ENCODE data around the gene STIM1.

Gene STIM1

DNA sequence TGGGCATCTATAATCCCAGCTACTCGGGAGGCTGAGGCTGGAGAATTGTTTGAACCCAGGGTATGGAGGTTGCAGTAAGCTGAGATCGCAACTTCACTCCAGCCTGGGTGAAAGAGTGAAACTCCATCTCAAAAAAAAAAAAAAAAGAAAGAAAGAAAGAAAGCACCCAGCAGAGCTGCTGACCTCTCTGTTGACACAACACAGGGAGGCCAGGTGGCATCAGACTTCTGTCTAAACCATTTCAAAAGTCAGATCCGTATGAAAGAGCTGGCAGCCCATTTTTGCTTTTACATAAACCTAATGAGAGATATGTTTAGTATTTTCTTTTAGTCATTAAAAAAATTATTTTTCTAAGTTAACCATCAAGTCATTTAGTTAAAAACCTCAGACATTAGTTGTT lies 174.7 kb downstream of the STIM1 start:
- TF ChIP-seq EZH2 (IDR thresholded peaks at IDR 0.05; ENCODE audit: borderline replicate concordance, low read length) = no peak
- TF ChIP-seq, protein P1, sequence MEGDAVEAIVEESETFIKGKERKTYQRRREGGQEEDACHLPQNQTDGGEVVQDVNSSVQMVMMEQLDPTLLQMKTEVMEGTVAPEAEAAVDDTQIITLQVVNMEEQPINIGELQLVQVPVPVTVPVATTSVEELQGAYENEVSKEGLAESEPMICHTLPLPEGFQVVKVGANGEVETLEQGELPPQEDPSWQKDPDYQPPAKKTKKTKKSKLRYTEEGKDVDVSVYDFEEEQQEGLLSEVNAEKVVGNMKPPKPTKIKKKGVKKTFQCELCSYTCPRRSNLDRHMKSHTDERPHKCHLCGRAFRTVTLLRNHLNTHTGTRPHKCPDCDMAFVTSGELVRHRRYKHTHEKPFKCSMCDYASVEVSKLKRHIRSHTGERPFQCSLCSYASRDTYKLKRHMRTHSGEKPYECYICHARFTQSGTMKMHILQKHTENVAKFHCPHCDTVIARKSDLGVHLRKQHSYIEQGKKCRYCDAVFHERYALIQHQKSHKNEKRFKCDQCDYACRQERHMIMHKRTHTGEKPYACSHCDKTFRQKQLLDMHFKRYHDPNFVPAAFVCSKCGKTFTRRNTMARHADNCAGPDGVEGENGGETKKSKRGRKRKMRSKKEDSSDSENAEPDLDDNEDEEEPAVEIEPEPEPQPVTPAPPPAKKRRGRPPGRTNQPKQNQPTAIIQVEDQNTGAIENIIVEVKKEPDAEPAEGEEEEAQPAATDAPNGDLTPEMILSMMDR (IDR thresholded peaks at IDR 0.05; ENCODE audit: low read length) = no peak
- Histone ChIP-seq H3K4me2 (ENCODE audit: low read length) (no peak overlapping the region), H3K9me3 (ENCODE audit: low read length) (no peaks in the 10 kb centered on the region), H2AFZ (ENCODE audit: low read length) (no peak overlapping the region), H3K9me2 (ENCODE audit: low read depth, low read length) (no peaks in the 10 kb centered on the region), H3K36me3 (ENCODE audit: insufficient read depth, low read length) (peaks cover 9% of the 10 kb centered on the region; the same call in 1 of the 2 replicates), H3K79me2 (ENCODE audit: insufficient read depth, low read length) (no peaks in the 10 kb centered on the region), H3F3A (ENCODE audit: insufficient read depth, low read length) (no peaks in the 10 kb centered on the region), H3K9ac (ENCODE audit: low read length) (no peak overlapping the region), H3K27ac (ENCODE audit: low read depth, low read length, poor library complexity, severe bottlenecking) (no peak overlapping the region), H3K27me3 (ENCODE audit: insufficient read depth, low read length) (no peaks in the 10 kb centered on the region), H3K4me1 (ENCODE audit: insufficient read depth, low read length, severe bottlenecking) (no peaks in the 10 kb centered on the region), H4K20me1 (ENCODE audit: insufficient read depth, low read length) (no peaks in the 10 kb centered on the region), H3K4me3 (ENCODE audit: low read depth, low read length, poor library complexity, severe bottlenecking) (no peak overlapping the region)

- Histone ChIP-seq H2AFZ (ENCODE audit: low read length) (no peak overlapping the region), H4K20me1 (ENCODE audit: insufficient read depth, low read length) (no peaks in the 10 kb centered on the region), H3K9ac (ENCODE audit: low read length) (no peak overlapping the region), H3K9me3 (ENCODE audit: low read length) (0 out of 2 replicates have a peak, but pooled peaks cover 3% of the 10 kb centered on the region), H3K36me3 (ENCODE audit: insufficient read depth, low read length) (no peaks in the 10 kb centered on the region), H3K9me2 (ENCODE audit: low read depth, low read length) (no peaks in the 10 kb centered on the region), H3K4me3 (ENCODE audit: low read depth, low read length, poor library complexity, severe bottlenecking) (no peak overlapping the region), H3K4me1 (ENCODE audit: insufficient read depth, low read length, severe bottlenecking) (no peaks in the 10 kb centered on the region), H3K4me2 (ENCODE audit: low read length) (no peak overlapping the region), H3F3A (ENCODE audit: insufficient read depth, low read length) (no peaks in the 10 kb centered on the region), H3K27me3 (ENCODE audit: insufficient read depth, low read length) (no peaks in the 10 kb centered on the region), H3K27ac (ENCODE audit: low read depth, low read length, poor library complexity, severe bottlenecking) (no peak overlapping the region), H3K79me2 (ENCODE audit: insufficient read depth, low read length) (no peaks in the 10 kb centered on the region)
- TF ChIP-seq EZH2 (IDR thresholded peaks at IDR 0.05; ENCODE audit: borderline replicate concordance, low read length) = no peak
- TF ChIP-seq, protein P1 (IDR thresholded peaks at IDR 0.05; ENCODE audit: low read length) = no peak
Measured at GRCh38 chr11:4032097-4032496, 176.6 kb downstream of the STIM1 start.

DNA sequence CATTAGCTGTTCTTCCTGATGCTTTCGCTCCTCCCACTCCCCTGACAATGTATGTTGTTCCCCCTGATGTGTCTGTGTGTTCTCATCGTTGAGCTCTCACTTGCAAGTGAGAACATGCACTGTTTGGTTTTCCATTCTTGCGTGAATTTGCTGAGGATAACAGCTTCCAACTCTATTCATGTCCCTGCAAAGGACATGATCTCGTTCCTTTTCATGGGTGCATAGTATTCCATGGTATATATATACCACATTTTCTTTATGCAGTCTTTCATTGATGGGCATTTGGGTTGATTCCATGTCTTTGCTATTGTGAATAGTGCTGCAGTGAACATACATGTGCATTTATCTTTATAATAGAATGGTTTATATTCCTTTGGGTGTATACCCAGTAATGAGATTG lies 180.5 kb downstream of the STIM1 start:
- TF ChIP-seq EZH2 (IDR thresholded peaks at IDR 0.05; ENCODE audit: borderline replicate concordance, low read length) = no peak
- TF ChIP-seq, protein P1 (IDR thresholded peaks at IDR 0.05; ENCODE audit: low read length) = no peak
- H2AFZ ChIP-seq (ENCODE audit: low read length) = no peak overlapping the region
- no peak overlapping the region for H3K9ac ChIP-seq (ENCODE audit: low read length)
- no peaks in the 10 kb centered on the region for H3K4me1 ChIP-seq (ENCODE audit: insufficient read depth, low read length, severe bottlenecking)
- H3K9me2 ChIP-seq (ENCODE audit: low read depth, low read length) = no peaks in the 10 kb centered on the region
- H3K9me3 ChIP-seq (ENCODE audit: low read length) = 0 out of 2 replicates have a peak, but pooled peaks cover 3% of the 10 kb centered on the region
- no peak overlapping the region for H3K27ac ChIP-seq (ENCODE audit: low read depth, low read length, poor library complexity, severe bottlenecking)
- no peak overlapping the region for H3K4me3 ChIP-seq (ENCODE audit: low read depth, low read length, poor library complexity, severe bottlenecking)
- no peaks in the 10 kb centered on the region for H3K36me3 ChIP-seq (ENCODE audit: insufficient read depth, low read length)
- H3K79me2 ChIP-seq (ENCODE audit: insufficient read depth, low read length) = no peaks in the 10 kb centered on the region
- no peaks in the 10 kb centered on the region for H3F3A ChIP-seq (ENCODE audit: insufficient read depth, low read length)
- H3K27me3 ChIP-seq (ENCODE audit: insufficient read depth, low read length) = no peaks in the 10 kb centered on the region
- no peak overlapping the region for H3K4me2 ChIP-seq (ENCODE audit: low read length)
- no peaks in the 10 kb centered on the region for H4K20me1 ChIP-seq (ENCODE audit: insufficient read depth, low read length)

All from OCI-LY1 (cell line).